PC-3 (cell line): Measurements from ENCODE around the gene FAM83G. TPM values are rescaled to one million over a fixed set of nuclear protein-coding genes. Genes with fewer than 3 reads are reported as not detected.

Experiments
- ATAC-seq: fragments of 200-7000 bp; cut with Tn5 transposase; 2 replicates; pipeline ENCODE4 v1.9.1; 2020; ENCODE audit warnings: mild to moderate bottlenecking, moderate library complexity
- BruUV-seq: library from RNA; stranded (reverse); fragments of 400-500 nt; replicated peaks from 2 replicates; lab custom pipeline; 2021; lab: Mats Ljungman, UMichigan
- CTCF ChIA-PET: fragments of 300-600 bp; sonication (Branson Sonifier 250); formaldehyde crosslinking; loops from one replicate; lab custom pipeline; 2022; ENCODE audit warnings: antibody characterized with exemption; lab: Charles Lee
- POLR2A ChIA-PET: fragments of 300-600 bp; sonication (Branson Sonifier 250); formaldehyde crosslinking; loops from one replicate; lab custom pipeline; 2022; ENCODE audit warnings: antibody characterized with exemption; ENCODE audit not compliant: unreplicated experiment; lab: Charles Lee
- DNase-seq: peaks from one replicate; pipeline ENCODE4 v3.0.0-alpha.2; 2015
- H2AFZ ChIP-seq: fragments of 300-600 bp; sonication (generic); 2 replicates; pipeline ENCODE4 v1.6.0; 2016; ENCODE audit warnings: antibody characterized with exemption, low read length
- H3F3A ChIP-seq: fragments of 300-600 bp; sonication (generic); one replicate; pipeline ENCODE4 v1.6.0; 2017; ENCODE audit warnings: antibody characterized with exemption, low read length, control low read depth, mild to moderate bottlenecking; ENCODE audit not compliant: unreplicated experiment
- H3K27ac ChIP-seq: fragments of 300-600 bp; sonication (generic); 2 replicates; pipeline ENCODE4 v1.5.1; 2016; ENCODE audit warnings: mild to moderate bottlenecking, low read length
- H3K27me3 ChIP-seq: fragments of 300-600 bp; sonication (generic); 2 replicates; pipeline ENCODE4 v1.6.1; 2016; ENCODE audit warnings: low read length, mixed read lengths
- H3K36me3 ChIP-seq: fragments of 300-600 bp; sonication (generic); 2 replicates; pipeline ENCODE4 v1.6.1; 2016; ENCODE audit warnings: low read depth, mixed run types, low read length, mixed read lengths
- H3K4me1 ChIP-seq: fragments of 300-600 bp; sonication (generic); 2 replicates; pipeline ENCODE4 v1.5.1; 2016; ENCODE audit warnings: low read length; ENCODE audit not compliant: insufficient read depth
- H3K4me2 ChIP-seq: fragments of 300-600 bp; sonication (generic); 2 replicates; pipeline ENCODE4 v1.6.0; 2016; ENCODE audit warnings: low read length
- H3K4me3 ChIP-seq: fragments of 300-600 bp; sonication (generic); 2 replicates; pipeline ENCODE4 v1.5.1; 2016; ENCODE audit warnings: mild to moderate bottlenecking, low read length, mixed read lengths
- H3K79me2 ChIP-seq: fragments of 300-600 bp; sonication (generic); 2 replicates; pipeline ENCODE4 v1.6.1; 2017; ENCODE audit warnings: low read length, mixed read lengths
- H3K9ac ChIP-seq: fragments of 300-600 bp; sonication (generic); 2 replicates; pipeline ENCODE4 v1.6.0; 2016; ENCODE audit warnings: mild to moderate bottlenecking, low read length
- H3K9me2 ChIP-seq: fragments of 300-600 bp; sonication (generic); replicated peaks from 2 replicates; pipeline ENCODE4 v1.6.1; 2016; ENCODE audit warnings: mixed run types, low read length, mixed read lengths
- H3K9me3 ChIP-seq: fragments of 300-600 bp; sonication (generic); 2 replicates; pipeline ENCODE4 v1.6.1; 2016; ENCODE audit warnings: low read length, mixed read lengths
- H4K20me1 ChIP-seq: fragments of 300-600 bp; sonication (generic); 2 replicates; pipeline ENCODE4 v1.6.1; 2016; ENCODE audit warnings: low read length, mixed read lengths
- EZH2 ChIP-seq: fragments of 300-600 bp; sonication (generic); IDR thresholded peaks from one replicate; pipeline ENCODE4 v1.6.1; 2017; ENCODE audit warnings: antibody characterized with exemption, mild to moderate bottlenecking, low read length; ENCODE audit not compliant: unreplicated experiment
- EZH2phosphoT487 ChIP-seq: fragments of 300-600 bp; sonication (generic); IDR thresholded peaks from 2 replicates; pipeline ENCODE4 v1.6.1; 2018; ENCODE audit warnings: mild to moderate bottlenecking, antibody characterized with exemption, low read length, borderline replicate concordance
- intact Hi-C: fragments of 100-400 bp; cut with micrococcal nuclease; formaldehyde crosslinking; loops from 2 replicates; pipeline ENCODE4 v1.9.0; 2023
- total RNA-seq: library from RNA; depleted of rRNA; stranded (reverse); fragments of >200 nt; gene quantifications from 2 replicates; pipeline ENCODE4 v1.2.3, GENCODE V29; 2014
- TF ChIP-seq, protein P1 (sequence below): fragments of 300-600 bp; sonication (generic); conservative IDR thresholded peaks from 2 replicates; pipeline ENCODE4 v1.5.1; 2017; ENCODE audit warnings: antibody characterized with exemption, low read depth, mild to moderate bottlenecking, low read length

The FAM83G gene
- total RNA-seq, 1 experiment from 2014 or later: 0.26 TPM

DNA sequence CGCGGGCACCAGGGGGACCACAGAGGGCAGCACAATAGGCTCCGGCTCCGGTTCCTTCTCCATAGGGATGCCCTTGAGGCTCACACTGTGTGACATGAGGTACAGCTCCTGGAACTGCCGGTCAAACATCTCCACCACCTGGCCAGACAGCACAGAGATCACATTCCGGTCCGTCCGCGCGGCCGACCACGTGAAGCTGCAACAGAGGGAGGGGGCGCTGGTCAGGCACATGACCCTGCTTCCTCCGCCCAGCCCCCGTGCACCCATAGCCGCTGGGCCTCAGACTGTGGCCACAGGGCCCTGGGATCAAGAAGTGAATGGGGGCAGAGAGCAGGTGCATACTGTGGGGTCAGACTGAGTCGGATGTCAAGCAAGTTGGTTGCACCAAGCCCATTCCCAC lies 25.9 kb downstream of the FAM83G start:
- no peak overlapping the region for H3K27ac ChIP-seq
- no peaks in the 10 kb centered on the region for H3K36me3 ChIP-seq
- no peak for ATAC-seq
- no peak overlapping the region for H2AFZ ChIP-seq
- H3K4me3 ChIP-seq: no peak overlapping the region
- DNase-seq: no peak
- intact Hi-C loops: no loop called here
- H3F3A ChIP-seq: no peaks in the 10 kb centered on the region
- no peaks in the 10 kb centered on the region for H3K9me2 ChIP-seq
- no TSS peak for BruUV-seq
- TF ChIP-seq EZH2 (no peak), EZH2phosphoT487 (no peak)
- TF ChIP-seq, protein P1, sequence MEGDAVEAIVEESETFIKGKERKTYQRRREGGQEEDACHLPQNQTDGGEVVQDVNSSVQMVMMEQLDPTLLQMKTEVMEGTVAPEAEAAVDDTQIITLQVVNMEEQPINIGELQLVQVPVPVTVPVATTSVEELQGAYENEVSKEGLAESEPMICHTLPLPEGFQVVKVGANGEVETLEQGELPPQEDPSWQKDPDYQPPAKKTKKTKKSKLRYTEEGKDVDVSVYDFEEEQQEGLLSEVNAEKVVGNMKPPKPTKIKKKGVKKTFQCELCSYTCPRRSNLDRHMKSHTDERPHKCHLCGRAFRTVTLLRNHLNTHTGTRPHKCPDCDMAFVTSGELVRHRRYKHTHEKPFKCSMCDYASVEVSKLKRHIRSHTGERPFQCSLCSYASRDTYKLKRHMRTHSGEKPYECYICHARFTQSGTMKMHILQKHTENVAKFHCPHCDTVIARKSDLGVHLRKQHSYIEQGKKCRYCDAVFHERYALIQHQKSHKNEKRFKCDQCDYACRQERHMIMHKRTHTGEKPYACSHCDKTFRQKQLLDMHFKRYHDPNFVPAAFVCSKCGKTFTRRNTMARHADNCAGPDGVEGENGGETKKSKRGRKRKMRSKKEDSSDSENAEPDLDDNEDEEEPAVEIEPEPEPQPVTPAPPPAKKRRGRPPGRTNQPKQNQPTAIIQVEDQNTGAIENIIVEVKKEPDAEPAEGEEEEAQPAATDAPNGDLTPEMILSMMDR: no peak
- ChIA-PET CTCF (no interaction called here), POLR2A (no interaction called here)
- no peaks in the 10 kb centered on the region for H3K9me3 ChIP-seq
- H3K79me2 ChIP-seq: no peaks in the 10 kb centered on the region
- H3K4me1 ChIP-seq: peaks cover 17% of the 10 kb centered on the region
- H3K9ac ChIP-seq: no peak overlapping the region
- no peaks in the 10 kb centered on the region for H4K20me1 ChIP-seq
- no peaks in the 10 kb centered on the region for H3K27me3 ChIP-seq
- no peak overlapping the region for H3K4me2 ChIP-seq

DNA sequence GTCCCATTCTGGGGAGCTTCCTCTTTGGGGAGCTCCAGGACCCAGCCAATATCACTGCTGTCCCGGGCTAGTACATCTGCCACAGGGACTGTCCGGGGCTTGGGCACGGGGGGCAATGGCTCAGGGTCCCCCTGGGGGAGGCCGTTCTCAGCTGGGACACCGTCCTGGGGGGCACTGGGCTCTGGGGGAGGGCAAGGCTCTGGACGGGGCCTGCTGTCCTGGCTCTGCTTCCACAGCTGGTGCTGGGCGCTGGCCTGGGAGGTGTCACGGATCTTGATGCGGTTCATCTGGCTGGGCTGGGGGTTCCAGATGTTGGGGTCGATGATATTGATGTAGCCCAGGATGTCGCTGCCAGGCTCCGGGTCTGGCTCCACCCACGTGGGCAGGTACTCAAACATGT lies 26.5 kb downstream of the FAM83G start:
- CTCF ChIA-PET: no interaction called here
- no TSS peak for BruUV-seq
- H3K36me3 ChIP-seq: no peaks in the 10 kb centered on the region

GRCh38 chr17:18977646-18978045 lies 26.9 kb downstream of the FAM83G start:
- no peaks in the 10 kb centered on the region for H3F3A ChIP-seq
- no peak overlapping the region for H3K4me3 ChIP-seq
- intact Hi-C loops: no loop called here
- ATAC-seq (no peak), DNase-seq (no peak)
- no peaks in the 10 kb centered on the region for H3K79me2 ChIP-seq
- no peak overlapping the region for H2AFZ ChIP-seq
- H3K27ac ChIP-seq: no peak overlapping the region
- POLR2A ChIA-PET: no interaction called here
- H3K27me3 ChIP-seq: no peaks in the 10 kb centered on the region
- no peak overlapping the region for H3K9ac ChIP-seq
- H3K36me3 ChIP-seq: no peaks in the 10 kb centered on the region
- CTCF ChIA-PET: no interaction called here
- H3K4me1 ChIP-seq: peaks cover 17% of the 10 kb centered on the region
- no peaks in the 10 kb centered on the region for H4K20me1 ChIP-seq
- no peak overlapping the region for H3K4me2 ChIP-seq
- TF ChIP-seq, protein P1: no peak
- TF ChIP-seq EZH2phosphoT487: no peak
- no peak for TF ChIP-seq EZH2
- no peaks in the 10 kb centered on the region for H3K9me2 ChIP-seq
- no peaks in the 10 kb centered on the region for H3K9me3 ChIP-seq
- no TSS peak for BruUV-seq

More for the DNA sequence above, 26.5 kb downstream of the FAM83G start:
- no peak overlapping the region for H3K9ac ChIP-seq
- H3F3A ChIP-seq: no peaks in the 10 kb centered on the region
- H3K27me3 ChIP-seq: no peaks in the 10 kb centered on the region
- no peak overlapping the region for H3K27ac ChIP-seq
- H3K9me2 ChIP-seq: no peaks in the 10 kb centered on the region
- DNase-seq: no peak
- H3K4me2 ChIP-seq: no peak overlapping the region
- H3K79me2 ChIP-seq: no peaks in the 10 kb centered on the region
- POLR2A ChIA-PET: no interaction called here
- H4K20me1 ChIP-seq: no peaks in the 10 kb centered on the region
- ATAC-seq: no peak
- no peak overlapping the region for H2AFZ ChIP-seq
- intact Hi-C loops: no loop called here
- H3K4me3 ChIP-seq: no peak overlapping the region
- no peaks in the 10 kb centered on the region for H3K9me3 ChIP-seq
- peaks cover 17% of the 10 kb centered on the region for H3K4me1 ChIP-seq
- TF ChIP-seq EZH2phosphoT487 (no peak), EZH2 (no peak)
- TF ChIP-seq, protein P1: no peak
